ENCODE results near the gene MED9. TPM values are rescaled to one million over a fixed set of nuclear protein-coding genes. Genes with fewer than 3 reads are reported as not detected.

Gene MED9
- total and polyA plus RNA-seq, 10 of the 15 experiments (the other 5 are each of a cell fraction or from before 2014, with no cell fraction given) = 1.5 to 22.4 (median 14.8) TPM

GRCh38 chr17:17434477-17434876, 42.3 kb upstream of the MED9 start:
- Histone ChIP-seq H3K9me3 (replicated peaks; ENCODE audit: control insufficient read depth, insufficient read depth, low read length) (no peaks in the 10 kb centered on the region), H3K4me3 (no peak overlapping the region), H3K9ac (ENCODE audit: control insufficient read depth, insufficient read depth, low read length) (no peak overlapping the region), H3K27ac (ENCODE audit: control insufficient read depth, insufficient read depth) (no peak overlapping the region), H3K4me2 (ENCODE audit: control insufficient read depth, insufficient read depth) (no peak overlapping the region), H3K36me3 (ENCODE audit: control insufficient read depth in 2 of 2, insufficient read depth in 2 of 2, low read length in 1 of 2) (no peaks in the 10 kb centered on the region), H4K20me1 (ENCODE audit: control insufficient read depth, insufficient read depth) (no peaks in the 10 kb centered on the region), H3K79me2 (ENCODE audit: control insufficient read depth, insufficient read depth, low read length) (no peaks in the 10 kb centered on the region), H2AFZ (ENCODE audit: control insufficient read depth, low read depth, low read length) (no peak overlapping the region), H3K4me1 (ENCODE audit: control insufficient read depth, insufficient read depth, low read length) (no peaks in the 10 kb centered on the region), H3K27me3 (replicated peaks in 1 of 2; ENCODE audit: control insufficient read depth in 2 of 2, insufficient read depth in 2 of 2, low read length in 1 of 2) (peaks cover 0 to 2% of the 10 kb centered on the region in 2 experiments; a peak in 1 of 4 replicates)
- POLR2A ChIA-PET = no interaction called here
- WGBS (ENCODE audit: insufficient coverage, insufficient replicate concordance, low lambda C conversion rate, missing lambda C conversion rate) = 31% methylated on average over 2 of the region's 2 CpGs
- RAD21 ChIA-PET (ENCODE audit: unreplicated experiment) = no interaction called here
- no TSS peak for BruUV-seq (replicated peaks)
- in situ Hi-C loops (cut with MboI) (no loop called here), intact Hi-C loops (cut with micrococcal nuclease; ENCODE audit: unreplicated experiment) (no loop called here)
- no peak for FAIRE-seq
- CTCF ChIA-PET = no interaction called here
- SMC1A ChIA-PET (ENCODE audit: uncharacterized antibody, unreplicated experiment) = no interaction called here
- TF ChIP-seq NBN (IDR thresholded peaks at IDR 0.05) = no peak
- TF ChIP-seq SUZ12 (IDR thresholded peaks at IDR 0.05; ENCODE audit: unreplicated experiment) = no peak
- TF ChIP-seq CREM (IDR thresholded peaks at IDR 0.05; ENCODE audit: low read depth) = no peak
- TF ChIP-seq ZBTB11 (CRISPR knock-in tag; IDR thresholded peaks at IDR 0.05) = no peak
- TF ChIP-seq HCFC1 (IDR thresholded peaks at IDR 0.05; ENCODE audit: low read length) = no peak
- TF ChIP-seq CTCF (IDR thresholded peaks at IDR 0.05 in 2 of 3, conservative IDR thresholded peaks at IDR 0.05 in 1 of 3; ENCODE audit: control insufficient read depth in 2 of 3, extremely low read depth in 1 of 3, insufficient read depth in 1 of 3, low read depth in 3 of 3, low read length in 3 of 3) = no peak
- no peak for TF ChIP-seq POLR2AphosphoS5 (IDR thresholded peaks at IDR 0.05; ENCODE audit: low read length)
- no peak for TF ChIP-seq BMI1 (IDR thresholded peaks at IDR 0.05; ENCODE audit: borderline replicate concordance)
- TF ChIP-seq TBL1XR1 (IDR thresholded peaks at IDR 0.05; ENCODE audit: low read depth, low read length) = no peak
- TF ChIP-seq, protein P1, sequence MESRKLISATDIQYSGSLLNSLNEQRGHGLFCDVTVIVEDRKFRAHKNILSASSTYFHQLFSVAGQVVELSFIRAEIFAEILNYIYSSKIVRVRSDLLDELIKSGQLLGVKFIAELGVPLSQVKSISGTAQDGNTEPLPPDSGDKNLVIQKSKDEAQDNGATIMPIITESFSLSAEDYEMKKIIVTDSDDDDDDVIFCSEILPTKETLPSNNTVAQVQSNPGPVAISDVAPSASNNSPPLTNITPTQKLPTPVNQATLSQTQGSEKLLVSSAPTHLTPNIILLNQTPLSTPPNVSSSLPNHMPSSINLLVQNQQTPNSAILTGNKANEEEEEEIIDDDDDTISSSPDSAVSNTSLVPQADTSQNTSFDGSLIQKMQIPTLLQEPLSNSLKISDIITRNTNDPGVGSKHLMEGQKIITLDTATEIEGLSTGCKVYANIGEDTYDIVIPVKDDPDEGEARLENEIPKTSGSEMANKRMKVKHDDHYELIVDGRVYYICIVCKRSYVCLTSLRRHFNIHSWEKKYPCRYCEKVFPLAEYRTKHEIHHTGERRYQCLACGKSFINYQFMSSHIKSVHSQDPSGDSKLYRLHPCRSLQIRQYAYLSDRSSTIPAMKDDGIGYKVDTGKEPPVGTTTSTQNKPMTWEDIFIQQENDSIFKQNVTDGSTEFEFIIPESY (IDR thresholded peaks at IDR 0.05) = no peak
- no peak for TF ChIP-seq SMC3 (IDR thresholded peaks at IDR 0.05; ENCODE audit: borderline replicate concordance, low read length)
- no peak for TF ChIP-seq NR2C2 (IDR thresholded peaks at IDR 0.05; ENCODE audit: borderline replicate concordance, control insufficient read depth, insufficient read length, low read depth)
- TF ChIP-seq SIN3A (IDR thresholded peaks at IDR 0.05; ENCODE audit: low read depth, low read length) = no peak
- TF ChIP-seq FOS (IDR thresholded peaks at IDR 0.05; ENCODE audit: borderline replicate concordance, extremely low read depth, insufficient read length) = no peak
- no peak for TF ChIP-seq BHLHE40 (IDR thresholded peaks at IDR 0.05; ENCODE audit: borderline replicate concordance in 1 of 2, low read depth in 2 of 2, low read length in 1 of 2)
- TF ChIP-seq RAD21 (IDR thresholded peaks at IDR 0.05; ENCODE audit: insufficient read depth, low read depth, low read length) = no peak
- no peak for TF ChIP-seq SMARCA5 (IDR thresholded peaks at IDR 0.05)
- no peak for ATAC-seq
- no peak for DNase-seq (ENCODE audit: low read depth, low spot score)
